HEK293 (cell line): ENCODE data around the gene NAMPT.
"Not testable (repeated sequence)": the region's sequence is repeated elsewhere in the genome, so short reads cannot be mapped to it uniquely, and the experiment has no call there.

Experiments
- CTCF ChIA-PET: fragments of 350-600 bp; formaldehyde crosslinking; extraction: SDS; loops from one replicate; lab custom pipeline; 2021; ENCODE audit warnings: antibody characterized with exemption; lab: Yijun Ruan, JAX
- POLR2A ChIA-PET: fragments of 300-600 bp; formaldehyde crosslinking; extraction: SDS; loops from one replicate; lab custom pipeline; 2020; ENCODE audit warnings: antibody characterized with exemption, inconsistent platforms; lab: Yijun Ruan, JAX
- H3K27ac ChIP-seq: fragments of 200-500 bp; sonication (Bioruptor generic); 2 replicates; pipeline ENCODE4 v1.5.1; 2014; ENCODE audit warnings: low read depth, low read length, control low read depth, inconsistent platforms; ENCODE audit errors: extremely low read depth
- H3K36me3 ChIP-seq, 2 experiments: fragments of 200-500 bp in 1 of 2; sonication (Bioruptor generic) in 1 of 2; 1 replicate in 1 of 2; 2 replicates in 1 of 2; pipeline ENCODE4 v1.5.1; 2014 to 2017; ENCODE audit warnings: inconsistent platforms in 2 of 2, low read length in 2 of 2; ENCODE audit not compliant: control insufficient read depth in 2 of 2, insufficient read depth in 1 of 2
- H3K4me1 ChIP-seq: fragments of 200-500 bp; sonication (Bioruptor generic); 2 replicates; pipeline ENCODE4 v1.5.1; 2014; ENCODE audit warnings: mild to moderate bottlenecking, low read length, inconsistent platforms; ENCODE audit not compliant: control insufficient read depth, insufficient read depth
- H3K4me3 ChIP-seq: 2 replicates; pipeline ENCODE4 v1.5.1; 2011; ENCODE audit warnings: low read depth, mild to moderate bottlenecking, control low read depth, low read length, moderate library complexity
- H3K9me3 ChIP-seq: fragments of 200-500 bp; sonication (Bioruptor generic); 2 replicates; pipeline ENCODE4 v1.5.1; 2014; ENCODE audit warnings: low read depth, low read length, inconsistent platforms; ENCODE audit not compliant: control insufficient read depth, insufficient read depth
- ATF2 ChIP-seq: fragments of 450-650 bp; formaldehyde crosslinking; IDR thresholded peaks from 2 replicates; pipeline ENCODE4 v1.5.1; 2016; ENCODE audit warnings: missing biosample characterization, missing genetic modification characterization, low read depth
- CTCF ChIP-seq: fragments of 450-650 bp; formaldehyde crosslinking; IDR thresholded peaks from 2 replicates; pipeline ENCODE4 v1.5.1; 2016; ENCODE audit warnings: missing biosample characterization, missing genetic modification characterization
- HOXA7 ChIP-seq: sonication (generic); formaldehyde crosslinking; IDR thresholded peaks from 2 replicates; pipeline ENCODE4 v1.8.1; 2022; ENCODE audit warnings: missing genetic modification reagents, borderline replicate concordance
- TCF7L2 ChIP-seq: IDR thresholded peaks from 2 replicates; pipeline ENCODE4 v1.6.1; 2011; ENCODE audit warnings: low read depth, mild to moderate bottlenecking, inconsistent platforms, low read length, moderate library complexity, borderline replicate concordance
- ZBTB21 ChIP-seq: fragments of 450-650 bp; formaldehyde crosslinking; IDR thresholded peaks from 2 replicates; pipeline ENCODE4 v1.5.1; 2017; ENCODE audit warnings: missing biosample characterization, missing genetic modification characterization
- ZBTB49 ChIP-seq: fragments of 450-650 bp; formaldehyde crosslinking; IDR thresholded peaks from 2 replicates; pipeline ENCODE4 v1.5.1; 2016; ENCODE audit warnings: missing biosample characterization, missing genetic modification characterization, low read depth
- ZNF132 ChIP-seq: fragments of 450-650 bp; formaldehyde crosslinking; IDR thresholded peaks from 2 replicates; pipeline ENCODE4 v1.5.1; 2017; ENCODE audit warnings: missing biosample characterization, missing genetic modification characterization, borderline replicate concordance
- ZNF140 ChIP-seq: fragments of 450-650 bp; formaldehyde crosslinking; IDR thresholded peaks from 2 replicates; pipeline ENCODE4 v1.5.1; 2016; ENCODE audit warnings: missing biosample characterization, missing genetic modification characterization
- ZNF146 ChIP-seq: fragments of 450-650 bp; formaldehyde crosslinking; IDR thresholded peaks from 2 replicates; pipeline ENCODE4 v1.5.1; 2016; ENCODE audit warnings: missing biosample characterization, missing genetic modification characterization
- ZNF18 ChIP-seq: fragments of 450-650 bp; formaldehyde crosslinking; IDR thresholded peaks from 2 replicates; pipeline ENCODE4 v1.5.1; 2016; ENCODE audit warnings: missing biosample characterization, missing genetic modification characterization
- ZNF19 ChIP-seq: fragments of 450-650 bp; formaldehyde crosslinking; IDR thresholded peaks from 2 replicates; pipeline ENCODE4; 2016; ENCODE audit warnings: missing biosample characterization, missing genetic modification characterization, low read depth
- ZNF23 ChIP-seq: fragments of 450-650 bp; formaldehyde crosslinking; IDR thresholded peaks from 2 replicates; pipeline ENCODE4 v1.5.1; 2016; ENCODE audit warnings: missing biosample characterization, missing genetic modification characterization, borderline replicate concordance
- ZNF311 ChIP-seq: fragments of 450-650 bp; formaldehyde crosslinking; IDR thresholded peaks from 2 replicates; pipeline ENCODE4 v1.5.1; 2017; ENCODE audit warnings: missing biosample characterization, missing genetic modification characterization, borderline replicate concordance
- ZNF837 ChIP-seq: fragments of 450-650 bp; formaldehyde crosslinking; IDR thresholded peaks from 2 replicates; pipeline ENCODE4 v1.5.1; 2016; ENCODE audit warnings: missing biosample characterization, missing genetic modification characterization
- ZSCAN30 ChIP-seq: fragments of 450-650 bp; IDR thresholded peaks from 2 replicates; pipeline ENCODE4 v1.5.1; 2018; ENCODE audit warnings: missing biosample characterization, mild to moderate bottlenecking, missing genetic modification characterization, moderate library complexity

NAMPT gene

GRCh38 chr7:106298631-106299030 is 13.8 kb upstream of the NAMPT start:
- POLR2A ChIA-PET, H3K9me3 ChIP-seq, CTCF ChIA-PET, H3K4me3 ChIP-seq, H3K36me3 ChIP-seq, H3K27ac ChIP-seq, H3K4me1 ChIP-seq: not testable (repeated sequence)
- TF ChIP-seq ZNF146 (tag by site-specific recombination): peak; percentile 68

- CTCF ChIA-PET, H3K27ac ChIP-seq, H3K36me3 ChIP-seq, H3K4me1 ChIP-seq, POLR2A ChIA-PET, H3K9me3 ChIP-seq, H3K4me3 ChIP-seq: not testable (repeated sequence)
Observed at GRCh38 chr7:106298155-106298554, 13.4 kb upstream of the NAMPT start.

GRCh38 chr7:106294334-106294733 is 9.6 kb upstream of the NAMPT start:
- ChIA-PET POLR2A (interaction anchor here (1.2 kb wide), 1 partner anchor 10 kb away, joined by 3 read pairs; the partner anchor contains the start of gene NAMPT), CTCF (interaction anchor here (0.7 kb wide), 1 partner anchor 129 kb away, joined by 3 read pairs; no protein-coding TSS in a partner anchor)
- H3K27ac ChIP-seq: no peak overlapping the region

GRCh38 chr7:106291247-106291646 is 6.5 kb upstream of the NAMPT start:
- TF ChIP-seq ZSCAN30 (tag by site-specific recombination) (no peak), ZBTB21 (tag by site-specific recombination) (no peak), ZNF19 (tag by site-specific recombination) (no peak), ZNF311 (tag by site-specific recombination) (no peak), ATF2 (tag by site-specific recombination) (no peak), ZNF18 (tag by site-specific recombination) (no peak)
- Histone ChIP-seq H3K9me3 (no peaks in the 10 kb centered on the region), H3K4me1 (no peaks in the 10 kb centered on the region), H3K27ac (no peak overlapping the region), H3K4me3 (no peak overlapping the region), H3K36me3 (no peaks in the 10 kb centered on the region)
- CTCF ChIA-PET: no interaction called here
- POLR2A ChIA-PET: no interaction called here

More at GRCh38 chr7:106294334-106294733, 9.6 kb upstream of the NAMPT start:
- Histone ChIP-seq H3K9me3 (no peaks in the 10 kb centered on the region), H3K4me3 (no peak overlapping the region), H3K4me1 (no peaks in the 10 kb centered on the region), H3K36me3 (no peaks in the 10 kb centered on the region)
- TF ChIP-seq CTCF (no peak), HOXA7 (CRISPR knock-in tag) (no peak), ZNF23 (tag by site-specific recombination) (no peak), ZNF132 (tag by site-specific recombination) (no peak), ZNF837 (tag by site-specific recombination) (no peak), ZBTB49 (tag by site-specific recombination) (no peak), TCF7L2 (no peak), ZNF140 (tag by site-specific recombination) (no peak)
